ENCODE measurements around the gene CDH7.

GRCh38 chr18:65876310-65876709, 125.5 kb downstream of the CDH7 start:
- no peak for TF ChIP-seq REST (IDR thresholded peaks at IDR 0.05; ENCODE audit: insufficient read depth in 1 of 2, low read depth in 2 of 2, low read length in 1 of 2)
- TF ChIP-seq, protein P1, sequence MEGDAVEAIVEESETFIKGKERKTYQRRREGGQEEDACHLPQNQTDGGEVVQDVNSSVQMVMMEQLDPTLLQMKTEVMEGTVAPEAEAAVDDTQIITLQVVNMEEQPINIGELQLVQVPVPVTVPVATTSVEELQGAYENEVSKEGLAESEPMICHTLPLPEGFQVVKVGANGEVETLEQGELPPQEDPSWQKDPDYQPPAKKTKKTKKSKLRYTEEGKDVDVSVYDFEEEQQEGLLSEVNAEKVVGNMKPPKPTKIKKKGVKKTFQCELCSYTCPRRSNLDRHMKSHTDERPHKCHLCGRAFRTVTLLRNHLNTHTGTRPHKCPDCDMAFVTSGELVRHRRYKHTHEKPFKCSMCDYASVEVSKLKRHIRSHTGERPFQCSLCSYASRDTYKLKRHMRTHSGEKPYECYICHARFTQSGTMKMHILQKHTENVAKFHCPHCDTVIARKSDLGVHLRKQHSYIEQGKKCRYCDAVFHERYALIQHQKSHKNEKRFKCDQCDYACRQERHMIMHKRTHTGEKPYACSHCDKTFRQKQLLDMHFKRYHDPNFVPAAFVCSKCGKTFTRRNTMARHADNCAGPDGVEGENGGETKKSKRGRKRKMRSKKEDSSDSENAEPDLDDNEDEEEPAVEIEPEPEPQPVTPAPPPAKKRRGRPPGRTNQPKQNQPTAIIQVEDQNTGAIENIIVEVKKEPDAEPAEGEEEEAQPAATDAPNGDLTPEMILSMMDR (IDR thresholded peaks at IDR 0.05), result no peak
